Tibial nerve (tissue), 4 donors: ENCODE results near the gene GEN1.

Source experiments
- EP300 ChIP-seq, 2 donors: sonication (generic); formaldehyde crosslinking; IDR thresholded peaks; one replicate each; pipeline ENCODE4 v1.6.1; 2017; ENCODE audit warnings: antibody characterized with exemption in 2 of 2, mild to moderate bottlenecking in 1 of 2
- TF ChIP-seq, protein P1 (sequence below), 5 experiments: fragments of 200-600 bp in 3 of 5; fragments of 450-650 bp in 2 of 5; sonication (generic) in 3 of 5; IDR thresholded peaks; one replicate each; pipeline ENCODE4 v1.5.1; 2016 to 2019; ENCODE audit warnings: antibody characterized with exemption in 5 of 5, mild to moderate bottlenecking in 3 of 5, moderate library complexity in 2 of 5

DNA sequence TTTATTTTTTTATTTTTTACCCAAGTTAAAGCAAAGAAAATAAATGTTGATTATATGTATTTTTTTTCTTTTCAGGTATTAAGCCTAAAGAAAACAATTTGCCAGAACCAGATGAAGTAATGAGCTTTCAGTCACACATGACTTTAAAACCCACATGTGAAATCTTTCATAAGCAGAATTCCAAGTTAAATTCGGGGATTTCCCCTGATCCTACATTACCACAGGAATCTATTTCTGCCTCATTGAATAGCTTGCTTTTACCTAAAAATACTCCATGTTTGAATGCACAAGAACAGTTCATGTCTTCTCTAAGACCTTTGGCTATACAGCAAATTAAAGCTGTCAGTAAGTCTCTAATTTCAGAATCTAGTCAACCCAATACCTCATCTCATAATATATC is 26.6 kb downstream of the GEN1 start:
- TF ChIP-seq, protein P1, sequence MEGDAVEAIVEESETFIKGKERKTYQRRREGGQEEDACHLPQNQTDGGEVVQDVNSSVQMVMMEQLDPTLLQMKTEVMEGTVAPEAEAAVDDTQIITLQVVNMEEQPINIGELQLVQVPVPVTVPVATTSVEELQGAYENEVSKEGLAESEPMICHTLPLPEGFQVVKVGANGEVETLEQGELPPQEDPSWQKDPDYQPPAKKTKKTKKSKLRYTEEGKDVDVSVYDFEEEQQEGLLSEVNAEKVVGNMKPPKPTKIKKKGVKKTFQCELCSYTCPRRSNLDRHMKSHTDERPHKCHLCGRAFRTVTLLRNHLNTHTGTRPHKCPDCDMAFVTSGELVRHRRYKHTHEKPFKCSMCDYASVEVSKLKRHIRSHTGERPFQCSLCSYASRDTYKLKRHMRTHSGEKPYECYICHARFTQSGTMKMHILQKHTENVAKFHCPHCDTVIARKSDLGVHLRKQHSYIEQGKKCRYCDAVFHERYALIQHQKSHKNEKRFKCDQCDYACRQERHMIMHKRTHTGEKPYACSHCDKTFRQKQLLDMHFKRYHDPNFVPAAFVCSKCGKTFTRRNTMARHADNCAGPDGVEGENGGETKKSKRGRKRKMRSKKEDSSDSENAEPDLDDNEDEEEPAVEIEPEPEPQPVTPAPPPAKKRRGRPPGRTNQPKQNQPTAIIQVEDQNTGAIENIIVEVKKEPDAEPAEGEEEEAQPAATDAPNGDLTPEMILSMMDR (IDR thresholded peaks at IDR 0.05), result no peak
- TF ChIP-seq EP300 (IDR thresholded peaks at IDR 0.05), result no peak
